PFSK-1 (cell line): ENCODE results near the gene MSH3.

Source experiments
- FOXP2 ChIP-seq: optimal IDR thresholded peaks from 2 replicates; pipeline ENCODE3; 2011; ENCODE audit warnings: borderline replicate concordance, control low read depth, inconsistent platforms; ENCODE audit not compliant: insufficient read depth; ENCODE audit errors: extremely low read length, extremely low read depth
- POLR2AphosphoS5 ChIP-seq: IDR thresholded peaks from 2 replicates; pipeline ENCODE4 v1.6.1; 2012; ENCODE audit warnings: low read depth, mild to moderate bottlenecking, control low read depth, low read length, moderate library complexity
- SIN3A ChIP-seq: IDR thresholded peaks from 2 replicates; pipeline ENCODE4 v1.6.1; 2012; ENCODE audit warnings: mild to moderate bottlenecking, low read length, moderate library complexity, borderline replicate concordance; ENCODE audit not compliant: insufficient read depth
- TAF1 ChIP-seq: IDR thresholded peaks from 2 replicates; pipeline ENCODE4 v1.6.1; 2012; ENCODE audit warnings: low read length, control low read depth, borderline replicate concordance; ENCODE audit not compliant: insufficient read depth
- TF ChIP-seq, protein P1 (sequence below), 2 experiments: IDR thresholded peaks; 2 replicates each; pipeline versions ENCODE4 v1.6.1 to v1.8.0; 2011 to 2012; ENCODE audit warnings: low read depth in 2 of 2, low read length in 2 of 2, control low read depth in 1 of 2, inconsistent platforms in 1 of 2, mild to moderate bottlenecking in 1 of 2, moderate library complexity in 1 of 2; ENCODE audit not compliant: insufficient read depth in 1 of 2

The MSH3 gene

DNA sequence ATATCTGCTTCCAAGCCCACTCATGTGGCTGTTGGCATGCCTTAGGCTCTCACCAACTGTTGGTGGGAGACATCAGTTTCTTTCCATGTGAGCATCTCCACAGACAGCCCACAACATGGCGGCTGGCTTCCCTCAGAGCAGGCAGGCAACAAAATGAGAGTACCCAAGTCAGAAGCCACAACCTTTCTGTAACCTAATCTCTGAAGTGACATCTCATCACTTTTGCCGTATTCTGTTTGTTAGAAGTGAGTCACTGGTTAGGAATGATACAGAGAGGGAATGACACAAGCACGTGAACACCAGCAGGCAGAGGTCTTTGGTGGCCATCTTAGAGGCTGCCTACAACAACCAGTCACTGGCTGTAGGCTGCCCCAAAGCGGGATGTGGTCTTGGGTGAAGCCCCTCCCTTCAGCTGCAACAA lies 217.1 kb downstream of the MSH3 start:
- TF ChIP-seq FOXP2 = no peak
- no peak for TF ChIP-seq TAF1
- TF ChIP-seq POLR2AphosphoS5 = no peak
- TF ChIP-seq SIN3A = no peak
- TF ChIP-seq, protein P1, sequence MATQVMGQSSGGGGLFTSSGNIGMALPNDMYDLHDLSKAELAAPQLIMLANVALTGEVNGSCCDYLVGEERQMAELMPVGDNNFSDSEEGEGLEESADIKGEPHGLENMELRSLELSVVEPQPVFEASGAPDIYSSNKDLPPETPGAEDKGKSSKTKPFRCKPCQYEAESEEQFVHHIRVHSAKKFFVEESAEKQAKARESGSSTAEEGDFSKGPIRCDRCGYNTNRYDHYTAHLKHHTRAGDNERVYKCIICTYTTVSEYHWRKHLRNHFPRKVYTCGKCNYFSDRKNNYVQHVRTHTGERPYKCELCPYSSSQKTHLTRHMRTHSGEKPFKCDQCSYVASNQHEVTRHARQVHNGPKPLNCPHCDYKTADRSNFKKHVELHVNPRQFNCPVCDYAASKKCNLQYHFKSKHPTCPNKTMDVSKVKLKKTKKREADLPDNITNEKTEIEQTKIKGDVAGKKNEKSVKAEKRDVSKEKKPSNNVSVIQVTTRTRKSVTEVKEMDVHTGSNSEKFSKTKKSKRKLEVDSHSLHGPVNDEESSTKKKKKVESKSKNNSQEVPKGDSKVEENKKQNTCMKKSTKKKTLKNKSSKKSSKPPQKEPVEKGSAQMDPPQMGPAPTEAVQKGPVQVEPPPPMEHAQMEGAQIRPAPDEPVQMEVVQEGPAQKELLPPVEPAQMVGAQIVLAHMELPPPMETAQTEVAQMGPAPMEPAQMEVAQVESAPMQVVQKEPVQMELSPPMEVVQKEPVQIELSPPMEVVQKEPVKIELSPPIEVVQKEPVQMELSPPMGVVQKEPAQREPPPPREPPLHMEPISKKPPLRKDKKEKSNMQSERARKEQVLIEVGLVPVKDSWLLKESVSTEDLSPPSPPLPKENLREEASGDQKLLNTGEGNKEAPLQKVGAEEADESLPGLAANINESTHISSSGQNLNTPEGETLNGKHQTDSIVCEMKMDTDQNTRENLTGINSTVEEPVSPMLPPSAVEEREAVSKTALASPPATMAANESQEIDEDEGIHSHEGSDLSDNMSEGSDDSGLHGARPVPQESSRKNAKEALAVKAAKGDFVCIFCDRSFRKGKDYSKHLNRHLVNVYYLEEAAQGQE (IDR thresholded peaks at IDR 0.05; ENCODE audit: insufficient read depth in 1 of 2, low read depth in 2 of 2, low read length in 2 of 2) = no peak

DNA sequence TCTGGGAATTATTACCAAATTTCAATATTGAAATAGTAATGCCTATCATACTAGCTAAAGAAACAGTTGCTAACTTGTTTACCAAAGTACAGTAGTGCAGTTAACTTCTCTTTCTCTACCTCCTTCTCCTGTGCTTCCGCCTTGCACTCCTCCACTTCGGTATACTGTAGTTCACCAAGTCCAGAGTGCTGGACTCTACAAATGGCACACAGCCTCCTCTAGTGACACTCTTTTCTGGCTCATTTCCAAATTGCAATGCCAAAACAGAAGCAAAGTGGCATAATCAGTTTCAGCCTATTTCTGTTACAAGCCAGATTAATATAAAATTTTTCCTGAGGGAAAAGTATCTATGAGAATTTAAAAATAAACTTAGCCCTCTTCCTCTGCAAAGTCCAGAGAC lies 219.7 kb downstream of the MSH3 start:
- TF ChIP-seq, protein P1 (IDR thresholded peaks at IDR 0.05; ENCODE audit: insufficient read depth in 1 of 2, low read depth in 2 of 2, low read length in 2 of 2) = no peak
- TF ChIP-seq SIN3A (no peak), TAF1 (no peak), POLR2AphosphoS5 (no peak), FOXP2 (no peak)

DNA sequence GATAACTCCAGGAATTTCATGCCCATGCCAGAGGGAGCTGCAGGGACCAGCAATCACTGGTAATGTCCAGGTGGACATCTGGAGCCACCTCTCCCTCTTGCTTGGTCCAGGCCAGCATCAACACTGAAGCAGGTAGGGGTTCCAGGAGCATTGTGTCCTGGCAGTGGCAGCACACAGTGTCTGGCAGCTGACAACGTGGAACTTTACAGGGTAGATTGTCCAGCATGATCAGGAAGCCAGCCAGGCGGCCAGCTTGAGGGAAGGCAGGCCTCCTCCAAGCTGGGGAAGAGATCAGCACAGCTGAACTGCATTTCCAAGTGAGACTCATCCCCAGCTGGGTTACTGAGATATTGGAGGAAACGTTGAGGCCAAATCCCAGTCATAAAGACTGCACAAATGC lies 223.1 kb downstream of the MSH3 start:
- TF ChIP-seq, protein P1 (IDR thresholded peaks at IDR 0.05; ENCODE audit: insufficient read depth in 1 of 2, low read depth in 2 of 2, low read length in 2 of 2) = no peak
- TF ChIP-seq SIN3A (no peak), FOXP2 (no peak), TAF1 (no peak), POLR2AphosphoS5 (no peak)

DNA sequence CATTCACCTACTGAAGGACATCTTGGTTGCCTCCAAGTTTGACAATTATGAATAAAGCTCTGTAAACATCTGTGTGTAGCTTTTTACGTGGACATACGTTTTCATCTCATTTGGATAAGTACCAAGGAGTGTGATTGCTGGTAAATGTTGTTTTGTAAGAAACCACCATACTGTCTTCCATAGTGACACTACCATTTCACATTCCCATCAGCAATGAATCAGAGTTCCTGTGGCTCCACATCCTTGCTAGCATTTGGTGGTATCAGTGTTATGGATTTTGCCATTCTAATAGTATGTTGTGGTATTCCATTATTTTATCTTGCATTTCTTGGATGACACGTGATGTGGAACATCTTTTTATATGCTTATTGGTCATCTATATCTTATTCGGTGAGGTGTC lies 227.3 kb downstream of the MSH3 start:
- TF ChIP-seq TAF1 = no peak

DNA sequence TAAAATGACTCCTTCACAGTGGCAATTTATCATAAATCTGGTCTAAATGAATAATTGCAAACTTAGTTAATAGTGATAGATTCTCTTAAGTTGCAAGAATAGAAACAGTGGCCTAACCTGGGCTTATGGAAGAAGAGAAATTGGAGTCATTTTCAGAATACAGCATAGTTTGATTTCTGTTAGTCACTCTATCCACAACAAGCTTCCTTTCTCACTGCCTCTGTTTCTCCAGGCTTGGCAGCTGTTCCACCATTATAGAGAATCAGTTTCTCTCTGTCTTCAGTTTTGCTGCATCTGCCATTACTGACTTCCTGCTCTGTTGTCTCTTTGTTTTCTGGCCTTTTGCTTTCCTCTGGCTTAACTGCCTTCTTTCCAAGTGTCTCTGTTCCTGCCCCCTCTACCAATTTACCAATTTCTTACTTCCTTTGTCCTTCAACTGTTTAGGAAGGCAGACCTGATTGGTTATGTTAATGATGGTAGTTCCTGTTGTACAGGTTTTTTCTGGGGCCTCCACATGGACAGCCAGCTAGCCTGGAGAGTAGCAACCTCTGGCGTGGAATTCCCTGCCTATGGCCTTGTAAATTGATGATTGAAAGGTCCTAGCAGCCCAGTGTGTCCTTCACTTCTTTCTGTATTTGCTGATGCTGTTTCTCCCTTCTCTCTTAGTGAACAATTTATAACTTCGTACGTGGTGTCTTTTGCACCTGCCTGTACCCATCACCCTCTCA lies 229.8 kb downstream of the MSH3 start:
- TF ChIP-seq POLR2AphosphoS5 (no peak), FOXP2 (no peak), TAF1 (no peak), SIN3A (no peak)
- TF ChIP-seq, protein P1 (IDR thresholded peaks at IDR 0.05; ENCODE audit: insufficient read depth in 1 of 2, low read depth in 2 of 2, low read length in 2 of 2) = no peak
